Smooth muscle cell (in vitro differentiated cells): ENCODE data around the gene SRRM3. TPM values are rescaled to one million over a fixed set of nuclear protein-coding genes. Genes with fewer than 3 reads are reported as not detected.

ENCODE experiments used
- DNase-seq: peaks from one replicate; lab custom pipeline; 2025; ENCODE audit not compliant: unreplicated experiment; lab: John Stamatoyannopoulos, UW
- H2AFZ ChIP-seq: fragments of 200-600 bp; sonication (generic); 2 replicates; pipeline ENCODE4 v1.6.0; 2016; ENCODE audit warnings: antibody characterized with exemption, low read depth, mild to moderate bottlenecking
- H3F3A ChIP-seq: fragments of 200-600 bp; sonication (generic); 2 replicates; pipeline ENCODE4 v1.6.0; 2017; ENCODE audit warnings: antibody characterized with exemption, low read depth
- H3K27ac ChIP-seq: fragments of 200-600 bp; sonication (generic); 2 replicates; pipeline ENCODE4 v1.5.1; 2016; ENCODE audit warnings: low read depth, mild to moderate bottlenecking
- H3K27me3 ChIP-seq: fragments of 200-600 bp; sonication (generic); 2 replicates; pipeline ENCODE4 v1.6.1; 2016; ENCODE audit warnings: low read depth, mild to moderate bottlenecking
- H3K36me3 ChIP-seq: fragments of 200-600 bp; sonication (generic); 2 replicates; pipeline ENCODE4 v1.5.1; 2016; ENCODE audit warnings: low read depth
- H3K4me1 ChIP-seq: fragments of 200-600 bp; sonication (generic); 2 replicates; pipeline ENCODE4 v1.5.1; 2016; ENCODE audit warnings: low read depth
- H3K4me2 ChIP-seq: fragments of 200-600 bp; sonication (generic); 2 replicates; pipeline ENCODE4 v1.6.0; 2016; ENCODE audit warnings: mild to moderate bottlenecking
- H3K4me3 ChIP-seq: fragments of 200-600 bp; sonication (generic); 2 replicates; pipeline ENCODE4 v1.5.1; 2016; ENCODE audit warnings: mild to moderate bottlenecking
- H3K79me2 ChIP-seq: fragments of 200-600 bp; sonication (generic); 2 replicates; pipeline ENCODE4 v1.6.0; 2016; ENCODE audit warnings: low read depth, mild to moderate bottlenecking
- H3K9ac ChIP-seq: fragments of 200-600 bp; sonication (generic); 2 replicates; pipeline ENCODE4 v1.6.0; 2016; ENCODE audit warnings: low read depth
- H3K9me3 ChIP-seq: fragments of 200-600 bp; sonication (generic); replicated peaks from 2 replicates; pipeline ENCODE4 v1.5.1; 2016; ENCODE audit warnings: low read depth
- H4K20me1 ChIP-seq: fragments of 200-600 bp; sonication (generic); 2 replicates; pipeline ENCODE4 v1.6.0; 2016; ENCODE audit warnings: low read depth
- WGBS: methylation state at CpG from one replicate; pipeline ENCODE4 v1.1.7; 2016; ENCODE audit warnings: low lambda C conversion rate; 5-methylcytosine and 5-hydroxymethylcytosine counted together
- polyA plus RNA-seq: library from polyadenylated mRNA; unstranded; fragments of >200 nt; fragmentation: Nextera tagmentation; extraction: Ambion mirVana; gene quantifications from 2 replicates; pipeline ENCODE4 v1.2.1, GENCODE V29; 2016
- total RNA-seq: library from RNA; depleted of rRNA; stranded (reverse); fragments of >200 nt; gene quantifications from 2 replicates; pipeline ENCODE4 v1.2.3, GENCODE V29; 2014
- TF ChIP-seq, protein P1 (sequence below): fragments of 200-600 bp; sonication (generic); IDR thresholded peaks from 2 replicates; pipeline ENCODE4 v1.5.1; 2017; ENCODE audit warnings: borderline replicate concordance, mild to moderate bottlenecking, antibody characterized with exemption; ENCODE audit not compliant: insufficient read depth, poor library complexity, severe bottlenecking

The SRRM3 gene
- total and polyA plus RNA-seq, 2 experiments from 2014 or later: 3.6 to 10.9 TPM

DNA sequence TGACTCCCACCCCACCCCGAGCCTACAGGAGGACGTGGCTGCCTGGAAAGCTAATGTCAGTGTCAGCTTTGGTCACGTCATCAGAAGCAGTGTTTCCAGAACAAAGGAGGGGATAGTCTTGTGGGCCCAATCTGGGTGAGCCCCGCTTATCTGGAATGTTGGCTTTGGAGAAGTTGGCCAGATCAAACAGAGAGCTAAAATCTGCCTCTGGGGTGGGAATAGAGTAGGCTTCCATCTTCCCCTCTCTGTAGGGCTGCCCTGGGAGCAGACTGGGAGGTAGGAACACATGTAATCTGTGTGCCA lies 32.5 kb downstream of the SRRM3 start:
- TF ChIP-seq, protein P1, sequence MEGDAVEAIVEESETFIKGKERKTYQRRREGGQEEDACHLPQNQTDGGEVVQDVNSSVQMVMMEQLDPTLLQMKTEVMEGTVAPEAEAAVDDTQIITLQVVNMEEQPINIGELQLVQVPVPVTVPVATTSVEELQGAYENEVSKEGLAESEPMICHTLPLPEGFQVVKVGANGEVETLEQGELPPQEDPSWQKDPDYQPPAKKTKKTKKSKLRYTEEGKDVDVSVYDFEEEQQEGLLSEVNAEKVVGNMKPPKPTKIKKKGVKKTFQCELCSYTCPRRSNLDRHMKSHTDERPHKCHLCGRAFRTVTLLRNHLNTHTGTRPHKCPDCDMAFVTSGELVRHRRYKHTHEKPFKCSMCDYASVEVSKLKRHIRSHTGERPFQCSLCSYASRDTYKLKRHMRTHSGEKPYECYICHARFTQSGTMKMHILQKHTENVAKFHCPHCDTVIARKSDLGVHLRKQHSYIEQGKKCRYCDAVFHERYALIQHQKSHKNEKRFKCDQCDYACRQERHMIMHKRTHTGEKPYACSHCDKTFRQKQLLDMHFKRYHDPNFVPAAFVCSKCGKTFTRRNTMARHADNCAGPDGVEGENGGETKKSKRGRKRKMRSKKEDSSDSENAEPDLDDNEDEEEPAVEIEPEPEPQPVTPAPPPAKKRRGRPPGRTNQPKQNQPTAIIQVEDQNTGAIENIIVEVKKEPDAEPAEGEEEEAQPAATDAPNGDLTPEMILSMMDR: no peak
- WGBS: 63% methylated on average over 4 of the region's 4 CpGs
- Histone ChIP-seq H3K4me2 (no peak overlapping the region), H3K27me3 (peaks cover 9% of the 10 kb centered on the region), H3K9me3 (no peaks in the 10 kb centered on the region), H3K36me3 (no peaks in the 10 kb centered on the region), H2AFZ (no peak overlapping the region), H4K20me1 (no peaks in the 10 kb centered on the region), H3K9ac (no peak overlapping the region), H3K4me1 (peaks cover 5% of the 10 kb centered on the region), H3K79me2 (no peaks in the 10 kb centered on the region), H3F3A (no peaks in the 10 kb centered on the region), H3K27ac (no peak overlapping the region), H3K4me3 (no peak overlapping the region)
- DNase-seq: no peak

DNA sequence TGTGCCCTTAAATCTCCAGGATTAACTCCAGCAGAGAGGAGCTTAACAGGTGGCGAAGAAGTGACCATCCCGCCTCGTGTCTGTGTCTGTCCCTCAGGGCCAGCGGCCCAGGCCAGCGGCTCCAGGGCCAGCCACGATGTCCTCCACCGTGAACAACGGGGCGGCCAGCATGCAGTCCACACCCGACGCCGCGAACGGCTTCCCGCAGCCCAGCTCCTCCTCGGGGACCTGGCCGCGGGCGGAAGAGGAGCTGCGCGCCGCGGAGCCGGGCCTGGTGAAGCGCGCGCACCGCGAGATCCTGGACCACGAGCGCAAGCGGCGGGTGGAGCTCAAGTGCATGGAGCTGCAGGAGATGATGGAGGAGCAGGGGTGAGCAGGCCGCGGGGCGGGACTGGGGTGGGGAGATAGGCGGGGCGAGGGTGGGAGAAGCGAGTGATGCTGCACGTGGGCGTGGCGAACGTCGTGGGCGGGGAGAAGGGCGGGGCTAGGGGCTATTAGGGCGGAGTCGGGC lies 33.3 kb downstream of the SRRM3 start:
- Histone ChIP-seq H3F3A (no peaks in the 10 kb centered on the region), H3K4me2 (peak overlapping the region; percentile 83), H3K9ac (no peak overlapping the region), H3K4me1 (peaks cover 5% of the 10 kb centered on the region), H3K79me2 (no peaks in the 10 kb centered on the region), H3K27me3 (peaks cover 9% of the 10 kb centered on the region), H3K36me3 (no peaks in the 10 kb centered on the region), H2AFZ (peak overlapping the region; percentile 66), H3K27ac (no peak overlapping the region), H3K9me3 (no peaks in the 10 kb centered on the region), H3K4me3 (peak overlapping the region; percentile 40), H4K20me1 (no peaks in the 10 kb centered on the region)
- 9% methylated on average over 43 of the region's 48 CpGs for WGBS
- peak; percentile 42 for DNase-seq
- TF ChIP-seq, protein P1: no peak

DNA sequence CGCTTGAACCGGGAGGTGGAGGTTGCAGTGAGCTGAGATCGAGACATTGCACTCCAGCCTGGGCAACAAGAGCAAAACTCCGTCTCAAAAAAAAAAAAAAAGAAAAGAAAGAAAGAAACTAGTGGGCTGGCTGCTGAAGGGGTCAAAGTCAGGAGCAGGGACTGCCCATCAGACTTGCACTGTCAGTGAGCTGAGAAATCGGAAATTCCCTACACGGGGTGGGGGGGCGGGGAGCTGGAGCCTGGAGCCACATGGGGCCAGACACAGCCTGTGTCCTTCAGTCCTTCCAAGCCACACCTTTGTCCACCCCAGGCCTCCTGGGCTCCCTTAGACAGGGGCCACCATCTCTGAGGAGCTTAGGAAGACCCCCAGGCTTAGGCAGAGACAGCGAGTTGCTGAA lies 34.5 kb downstream of the SRRM3 start:
- no peak overlapping the region for H3K4me3 ChIP-seq
- H3K27ac ChIP-seq: no peak overlapping the region
- no peak for DNase-seq
- H3K4me2 ChIP-seq: no peak overlapping the region
- no peaks in the 10 kb centered on the region for H3K9me3 ChIP-seq
- no peaks in the 10 kb centered on the region for H4K20me1 ChIP-seq
- 92% methylated on average over 5 of the region's 8 CpGs for WGBS
- H3K9ac ChIP-seq: no peak overlapping the region
- H3F3A ChIP-seq: no peaks in the 10 kb centered on the region
- H2AFZ ChIP-seq: no peak overlapping the region
- TF ChIP-seq, protein P1: no peak
- peaks cover 6% of the 10 kb centered on the region for H3K27me3 ChIP-seq
- H3K36me3 ChIP-seq: no peaks in the 10 kb centered on the region
- H3K4me1 ChIP-seq: peaks cover 5% of the 10 kb centered on the region
- no peaks in the 10 kb centered on the region for H3K79me2 ChIP-seq

DNA sequence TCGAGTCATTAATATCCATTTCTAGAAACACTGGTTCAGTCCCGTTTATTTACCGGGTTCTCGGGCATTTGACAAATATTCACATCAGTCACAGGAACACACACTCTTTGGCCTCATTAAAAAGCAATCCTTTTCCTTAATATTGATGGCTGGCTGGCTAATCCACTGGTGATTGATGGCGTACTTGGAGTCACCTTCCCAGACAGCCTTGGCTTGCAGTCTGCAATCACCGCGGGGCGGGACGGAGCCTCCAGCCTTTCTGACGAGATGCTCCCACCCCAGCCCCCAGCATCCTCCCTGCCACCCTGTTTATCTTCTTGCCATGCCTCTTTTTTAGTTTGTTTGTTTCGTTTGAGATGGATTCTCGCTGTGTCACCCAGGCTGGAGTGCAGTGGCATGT lies 36.6 kb downstream of the SRRM3 start:
- DNase-seq: no peak
- no peak overlapping the region for H2AFZ ChIP-seq
- H3K4me2 ChIP-seq: no peak overlapping the region
- H3K79me2 ChIP-seq: no peaks in the 10 kb centered on the region
- no peak overlapping the region for H3K9ac ChIP-seq
- H3K4me1 ChIP-seq: peaks cover 5% of the 10 kb centered on the region
- no peaks in the 10 kb centered on the region for H4K20me1 ChIP-seq
- no peak overlapping the region for H3K4me3 ChIP-seq
- no peaks in the 10 kb centered on the region for H3K27me3 ChIP-seq
- H3F3A ChIP-seq: no peaks in the 10 kb centered on the region
- WGBS: 72% methylated on average over 12 of the region's 12 CpGs
- no peaks in the 10 kb centered on the region for H3K36me3 ChIP-seq
- no peaks in the 10 kb centered on the region for H3K9me3 ChIP-seq
- TF ChIP-seq, protein P1: no peak
- H3K27ac ChIP-seq: no peak overlapping the region
